ENCODE data around the gene ELANE.

ELANE gene

DNA sequence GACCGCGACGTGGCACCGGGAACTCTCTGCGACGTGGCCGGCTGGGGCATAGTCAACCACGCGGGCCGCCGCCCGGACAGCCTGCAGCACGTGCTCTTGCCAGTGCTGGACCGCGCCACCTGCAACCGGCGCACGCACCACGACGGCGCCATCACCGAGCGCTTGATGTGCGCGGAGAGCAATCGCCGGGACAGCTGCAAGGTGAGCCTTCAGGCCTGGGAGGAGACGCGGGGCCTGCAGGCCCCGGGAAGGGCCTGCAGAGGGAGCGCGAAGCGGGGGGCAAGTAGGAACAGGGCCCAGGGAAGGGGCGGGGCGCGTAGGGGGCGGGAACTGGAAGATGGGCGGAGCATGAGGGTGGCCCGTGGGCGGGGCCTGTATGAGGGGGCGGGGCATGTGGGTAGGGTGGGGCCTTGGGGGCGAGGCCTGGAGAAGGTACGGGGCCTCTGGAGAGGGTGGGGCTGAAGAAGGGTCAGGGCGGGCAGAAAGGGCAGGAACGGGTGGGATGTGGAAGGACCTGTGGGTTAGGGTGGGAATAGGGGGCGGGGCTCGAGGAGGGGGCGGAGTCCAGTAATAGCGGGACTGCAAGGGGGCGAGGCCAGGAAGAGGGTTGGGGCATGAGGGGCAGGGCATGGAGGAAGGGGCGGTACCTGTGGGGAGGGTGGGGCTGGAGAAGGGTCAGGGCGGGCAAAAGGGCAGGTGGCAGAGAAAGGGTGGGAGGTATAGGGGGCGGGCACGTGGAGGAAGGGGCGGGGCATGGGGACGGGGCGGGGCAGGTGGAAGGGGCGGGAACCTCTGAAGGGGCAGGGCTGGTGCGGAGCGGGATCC, 9.9 kb downstream of the ELANE start:
- peak; percentile 48 to 75 (median 65) for DNase-seq (ENCODE audit: low read depth in 2 of 3, low spot score in 1 of 3)

DNA sequence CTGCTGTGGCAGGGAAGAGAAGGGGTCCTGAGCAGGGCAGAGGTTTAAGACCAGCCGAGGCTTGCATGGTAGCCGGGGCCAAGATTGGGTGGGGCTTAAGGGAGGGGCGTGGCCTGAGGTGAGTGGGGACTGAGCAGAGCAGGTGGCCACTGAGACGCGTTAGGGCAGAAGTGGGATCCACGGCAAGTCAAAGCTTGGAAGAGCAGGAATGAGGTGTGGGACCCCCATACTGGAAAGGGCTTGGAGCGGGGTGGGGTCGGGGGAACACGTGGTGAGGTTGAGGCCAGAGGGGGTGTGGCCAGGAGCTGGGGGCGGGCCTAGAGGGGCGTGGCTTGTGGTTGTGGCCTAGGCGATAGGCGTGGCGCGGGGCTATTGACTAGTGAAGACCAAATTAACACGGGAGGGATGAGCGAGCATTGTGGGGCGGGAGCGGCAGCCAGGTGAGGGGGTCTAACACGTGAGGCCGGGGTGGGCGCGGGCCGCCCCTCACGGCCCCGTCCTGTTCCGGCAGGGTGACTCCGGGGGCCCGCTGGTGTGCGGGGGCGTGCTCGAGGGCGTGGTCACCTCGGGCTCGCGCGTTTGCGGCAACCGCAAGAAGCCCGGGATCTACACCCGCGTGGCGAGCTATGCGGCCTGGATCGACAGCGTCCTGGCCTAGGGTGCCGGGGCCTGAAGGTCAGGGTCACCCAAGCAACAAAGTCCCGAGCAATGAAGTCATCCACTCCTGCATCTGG, 10.6 kb downstream of the ELANE start:
- DNase-seq (ENCODE audit: low read depth in 2 of 3, low spot score in 1 of 3), result peak; percentile 69 to 85 (median 74)

DNA sequence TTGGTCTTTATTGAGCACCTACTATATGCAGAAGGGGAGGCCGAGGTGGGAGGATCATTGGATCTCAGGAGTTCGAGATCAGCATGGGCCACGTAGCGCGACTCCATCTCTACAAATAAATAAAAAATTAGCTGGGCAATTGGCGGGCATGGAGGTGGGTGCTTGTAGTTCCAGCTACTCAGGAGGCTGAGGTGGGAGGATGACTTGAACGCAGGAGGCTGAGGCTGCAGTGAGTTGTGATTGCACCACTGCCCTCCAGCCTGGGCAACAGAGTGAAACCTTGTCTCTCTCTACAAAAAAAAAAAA, 11.2 kb downstream of the ELANE start:
- no peak for DNase-seq (ENCODE audit: low read depth in 2 of 3, low spot score in 1 of 3)

DNA sequence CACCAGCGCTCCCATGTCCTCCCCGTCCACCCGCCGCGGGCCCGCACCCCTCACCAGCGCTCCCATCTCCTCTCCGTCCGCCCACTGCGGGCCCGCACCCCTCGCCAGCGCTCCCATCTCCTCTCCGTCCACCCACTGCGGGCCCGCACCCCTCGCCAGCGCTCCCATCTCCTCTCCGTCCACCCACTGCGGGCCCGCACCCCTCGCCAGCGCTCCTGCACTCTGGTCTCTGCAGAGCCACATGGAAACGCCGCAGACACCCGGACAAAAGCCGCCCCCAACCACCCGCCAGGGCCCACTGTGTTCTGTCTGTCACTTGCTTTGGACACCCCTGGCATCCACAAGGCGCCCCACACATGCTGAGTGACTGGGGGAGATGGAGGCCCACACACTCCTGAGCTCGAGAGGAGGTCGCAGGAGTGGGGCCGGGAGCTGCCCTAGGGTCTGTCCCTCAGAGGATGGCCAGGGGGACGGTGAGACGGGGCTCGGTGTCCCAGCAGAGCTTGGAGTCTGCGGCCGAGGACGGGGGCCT, 14.7 kb downstream of the ELANE start:
- DNase-seq (ENCODE audit: low read depth in 2 of 3, low spot score in 1 of 3), result no peak

DNA sequence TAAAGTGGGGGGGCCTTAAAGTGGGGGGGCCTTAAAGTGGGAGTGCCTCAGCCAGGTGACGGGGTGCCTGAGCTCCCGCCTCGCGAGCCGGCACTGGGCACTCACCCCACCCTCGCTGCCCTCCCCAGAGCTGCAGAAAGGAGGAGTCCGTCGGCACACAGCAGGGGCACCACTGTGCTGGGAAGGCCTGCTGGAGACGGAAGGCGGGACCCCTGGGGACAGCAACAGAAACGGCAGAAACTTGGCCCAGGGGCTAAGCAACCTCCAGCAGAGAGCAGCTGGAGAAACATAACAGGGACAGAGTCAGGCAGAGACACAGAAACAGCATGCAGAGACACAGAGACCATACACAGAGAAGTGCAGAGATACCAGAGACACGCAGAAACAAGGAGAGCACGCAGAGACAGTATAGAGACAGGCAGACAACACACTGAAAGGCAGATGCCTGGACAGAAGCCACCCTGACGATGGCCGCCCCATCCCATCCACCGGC, 15.2 kb downstream of the ELANE start:
- DNase-seq (ENCODE audit: low read depth in 2 of 3, low spot score in 1 of 3), result no peak

DNA sequence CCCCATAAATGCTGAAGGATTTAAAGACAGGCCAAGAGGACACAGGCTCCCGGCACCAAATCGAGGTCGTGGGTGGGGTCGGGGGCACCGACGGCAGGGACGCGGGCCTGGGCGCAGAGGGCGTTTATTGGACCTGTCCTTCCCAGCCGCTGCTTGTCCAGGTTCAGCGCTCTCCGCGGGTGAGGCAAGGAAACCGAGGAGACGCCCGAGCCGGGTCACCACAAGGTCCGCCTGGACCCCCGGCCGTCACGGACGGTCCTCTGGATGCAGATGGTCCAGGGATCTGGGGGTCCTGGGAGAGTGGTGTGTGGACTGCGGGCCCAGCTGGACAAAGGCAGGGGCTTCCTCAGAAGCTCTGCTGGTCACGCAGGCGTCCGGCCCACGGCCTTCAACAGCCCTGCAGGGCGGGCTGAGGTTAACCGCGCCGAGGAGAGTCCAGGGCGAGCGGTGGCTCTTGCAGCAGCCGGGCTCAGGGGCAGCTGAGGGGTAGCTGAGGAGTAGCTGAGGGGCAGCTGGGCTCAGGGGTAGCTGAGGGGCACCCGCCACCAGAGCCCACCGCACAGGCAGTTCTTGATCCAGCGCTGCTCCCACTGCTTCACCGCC, 15.9 kb downstream of the ELANE start:
- no peak for DNase-seq (ENCODE audit: low read depth in 2 of 3, low spot score in 1 of 3)

DNA sequence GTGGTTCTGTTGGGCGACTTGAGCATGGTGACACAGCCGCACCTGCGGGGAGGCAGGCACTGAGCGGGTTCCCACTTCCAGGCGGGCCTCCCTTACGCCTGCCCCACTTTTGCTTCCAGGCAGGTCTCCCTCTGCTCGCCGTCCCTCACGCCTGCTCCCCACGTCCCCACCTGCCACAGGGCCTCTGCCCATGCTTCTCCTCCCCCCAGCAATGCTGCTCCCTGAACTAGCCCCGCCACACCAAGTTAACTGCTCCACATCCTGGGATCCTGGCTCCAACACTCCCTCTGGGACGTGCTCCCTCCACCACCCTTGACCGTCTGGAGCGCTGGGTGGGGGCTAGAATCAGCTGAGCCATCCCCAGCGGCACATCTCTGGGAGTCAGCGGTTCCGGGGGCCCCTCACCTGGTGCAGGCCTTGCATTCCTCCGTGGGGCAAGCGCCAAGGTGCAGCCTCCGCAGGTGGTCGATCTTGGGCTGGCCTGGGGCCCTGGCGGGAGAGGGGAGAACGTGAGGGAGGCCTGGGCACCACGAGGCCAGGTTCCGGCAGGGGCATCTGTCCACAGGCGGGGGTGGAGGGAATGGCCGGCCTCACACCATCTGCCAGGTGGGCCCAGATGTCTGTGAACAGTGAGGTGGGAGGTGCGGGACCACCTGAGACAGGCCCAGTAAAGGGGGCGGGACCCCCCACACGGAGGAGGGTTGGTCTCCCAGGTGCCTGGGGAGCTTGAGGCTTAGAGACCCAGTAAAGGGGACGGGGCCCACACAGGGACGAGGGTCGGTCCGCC, 16.5 kb downstream of the ELANE start:
- no peak for DNase-seq (ENCODE audit: low read depth in 2 of 3, low spot score in 1 of 3)

DNA sequence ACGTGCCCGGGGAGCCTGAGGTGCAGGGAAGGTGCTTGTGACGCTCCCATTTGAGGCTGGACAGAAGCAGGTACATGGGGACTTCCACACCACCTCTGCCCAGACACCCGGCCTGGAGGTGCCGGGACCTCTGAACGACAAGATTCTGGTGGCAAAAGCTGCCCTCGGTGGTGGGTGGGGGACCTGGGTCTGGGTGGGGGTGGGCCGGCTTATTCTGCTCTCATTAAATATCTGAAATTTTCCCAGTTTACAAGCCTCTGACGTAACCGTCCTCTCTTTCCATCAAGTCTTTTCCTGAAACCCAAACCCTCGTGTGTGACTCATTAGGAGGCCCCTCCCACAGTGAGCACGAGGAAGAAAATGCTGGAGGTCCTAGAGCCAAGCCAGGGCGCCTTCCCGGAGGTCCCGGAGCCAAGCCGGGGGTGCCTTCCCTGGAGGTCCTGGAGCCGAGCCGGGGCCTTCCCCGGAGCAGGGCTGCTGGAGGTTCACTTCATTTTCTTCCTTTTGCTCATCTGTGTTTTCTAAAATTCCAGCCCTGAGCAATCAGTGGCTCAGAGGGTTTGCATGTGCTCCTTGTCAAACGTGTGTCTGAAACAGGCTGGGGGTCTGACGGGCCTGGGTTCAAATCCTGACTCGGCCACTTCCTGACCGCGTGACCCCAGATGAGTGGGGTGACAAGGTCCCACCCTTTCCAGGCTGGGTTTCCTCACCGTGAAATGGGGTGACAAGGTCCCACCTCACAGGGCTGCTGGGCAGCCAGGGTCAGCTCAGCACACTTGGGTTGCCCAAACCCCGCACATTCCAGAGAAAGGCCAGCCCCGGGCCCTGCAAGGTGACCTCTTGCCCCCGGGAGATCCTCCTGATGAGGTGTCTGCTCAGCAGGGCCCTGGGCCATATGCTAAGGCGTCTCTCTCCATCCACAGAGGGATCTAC, 17.4 kb downstream of the ELANE start:
- no peak for DNase-seq (ENCODE audit: low read depth in 2 of 3, low spot score in 1 of 3)

DNA sequence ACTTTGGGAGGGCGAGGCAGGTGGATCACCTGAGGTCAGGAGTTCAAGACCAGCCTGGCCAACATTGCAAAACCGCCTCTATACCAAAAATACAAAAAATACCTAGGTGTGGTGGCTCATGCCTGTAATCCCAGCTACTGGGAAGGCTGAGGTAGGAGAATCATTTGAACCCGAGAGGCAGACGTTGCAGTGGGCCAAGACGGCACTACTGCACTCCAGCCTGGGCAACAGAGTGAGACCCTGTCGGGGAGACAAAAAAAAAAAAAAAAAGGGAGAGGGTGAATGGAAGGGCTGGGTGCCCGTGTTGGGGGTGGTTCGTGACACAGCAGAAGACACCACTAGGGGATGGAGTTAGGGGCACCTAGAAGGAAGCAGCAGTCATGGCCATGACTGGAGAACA, 18.2 kb downstream of the ELANE start:
- no peak for DNase-seq (ENCODE audit: low read depth in 2 of 3, low spot score in 1 of 3)

DNA sequence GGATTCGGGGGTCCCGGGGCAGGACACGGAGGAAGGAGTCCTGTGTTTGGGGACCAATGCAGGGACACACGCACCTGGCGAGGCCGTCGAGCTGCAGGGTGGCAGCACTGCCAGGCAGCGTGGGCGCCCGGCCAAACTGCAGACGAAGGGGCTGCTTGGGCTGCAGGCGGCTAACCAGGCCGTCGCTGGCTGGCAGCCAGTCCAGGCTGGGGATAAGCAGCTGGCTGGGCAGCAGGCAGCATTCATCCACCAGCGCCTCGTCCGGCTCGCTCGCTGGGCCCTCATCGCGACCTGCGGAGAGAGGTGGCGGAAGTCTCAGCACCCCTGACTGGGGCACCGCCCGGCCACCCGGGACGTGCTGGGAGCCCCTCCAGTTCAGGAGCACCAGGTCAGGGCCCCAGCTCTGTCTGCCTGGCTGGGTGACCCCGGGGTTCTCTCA, 18.9 kb downstream of the ELANE start:
- DNase-seq (ENCODE audit: low read depth in 2 of 3, low spot score in 1 of 3), result no peak

DNA sequence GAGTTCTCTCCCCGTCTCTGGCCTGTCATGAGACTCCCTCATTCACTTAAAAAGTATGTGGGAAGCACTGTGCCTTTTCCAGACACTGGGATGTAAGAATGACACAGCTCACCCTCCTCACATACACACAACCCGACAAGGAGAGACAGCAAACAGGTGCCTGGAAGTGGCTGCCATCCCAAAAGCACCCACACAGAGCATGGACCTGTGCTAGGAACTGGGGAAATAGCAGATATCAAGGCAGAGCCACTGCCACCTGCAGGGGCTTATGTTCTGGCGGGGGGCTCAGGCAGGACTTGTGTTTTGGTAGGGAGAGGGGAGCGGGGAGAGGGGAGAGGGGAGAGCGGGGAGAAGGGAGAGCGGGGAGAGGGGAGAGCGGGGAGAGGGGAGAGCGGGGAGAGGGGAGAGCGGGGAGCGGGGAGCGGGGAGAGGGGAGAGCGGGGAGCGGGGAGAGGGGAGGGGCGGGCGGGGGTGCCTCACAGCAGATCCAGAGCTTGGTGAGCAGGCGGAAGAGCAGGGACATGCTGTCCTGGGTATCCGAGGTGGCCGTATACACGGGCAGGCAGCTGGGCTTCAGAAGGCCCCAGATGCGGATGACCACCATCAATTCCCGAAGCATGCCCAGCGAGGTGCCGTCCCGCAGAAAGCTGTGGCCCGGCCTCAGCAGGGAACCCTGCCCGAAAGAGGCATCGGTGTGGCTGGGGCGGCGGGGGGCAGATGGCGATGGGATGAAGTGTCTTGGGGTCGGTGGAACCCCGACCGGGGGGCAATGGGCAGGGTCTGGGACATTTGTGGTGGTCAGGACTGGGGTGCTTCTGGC, 19.6 kb downstream of the ELANE start:
- DNase-seq (ENCODE audit: low read depth in 2 of 3, low spot score in 1 of 3), result no peak

DNA sequence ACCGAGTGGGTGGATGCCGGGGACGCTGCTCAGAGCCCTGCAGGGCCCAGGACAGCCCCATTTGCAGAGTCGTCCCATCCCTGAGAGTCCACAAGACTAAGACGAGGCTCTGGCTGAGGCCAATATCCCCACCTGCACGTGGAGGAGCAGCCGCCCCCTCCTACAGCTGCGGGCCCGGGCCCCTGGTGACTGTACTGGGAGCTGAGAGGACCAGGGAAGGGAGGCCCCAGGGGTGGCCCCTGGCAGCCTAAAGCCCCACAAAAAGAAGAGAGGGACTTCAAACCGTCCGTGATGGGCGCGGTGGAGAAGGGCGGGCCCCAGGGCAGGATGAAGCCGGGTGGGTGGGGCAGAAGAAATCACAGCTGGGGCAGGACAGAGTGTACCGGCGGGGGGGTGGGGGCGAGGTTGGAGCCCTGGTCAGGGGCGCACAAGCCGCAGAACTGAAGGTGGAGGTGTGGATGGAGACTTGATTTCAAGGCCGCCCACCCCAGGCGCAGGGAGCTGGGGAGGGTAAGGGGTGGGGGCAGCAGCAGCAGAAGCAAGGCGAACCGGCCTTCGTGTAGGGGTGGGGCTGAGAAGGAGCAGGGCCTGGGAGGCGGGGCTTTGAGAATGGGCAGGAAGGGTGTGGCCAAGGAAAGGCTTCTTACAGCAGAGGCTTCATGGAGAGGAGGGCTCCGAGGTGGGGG, 20.3 kb downstream of the ELANE start:
- peak; percentile 72 to 77 (median 76) for DNase-seq (ENCODE audit: low read depth in 2 of 3, low spot score in 1 of 3)

DNA sequence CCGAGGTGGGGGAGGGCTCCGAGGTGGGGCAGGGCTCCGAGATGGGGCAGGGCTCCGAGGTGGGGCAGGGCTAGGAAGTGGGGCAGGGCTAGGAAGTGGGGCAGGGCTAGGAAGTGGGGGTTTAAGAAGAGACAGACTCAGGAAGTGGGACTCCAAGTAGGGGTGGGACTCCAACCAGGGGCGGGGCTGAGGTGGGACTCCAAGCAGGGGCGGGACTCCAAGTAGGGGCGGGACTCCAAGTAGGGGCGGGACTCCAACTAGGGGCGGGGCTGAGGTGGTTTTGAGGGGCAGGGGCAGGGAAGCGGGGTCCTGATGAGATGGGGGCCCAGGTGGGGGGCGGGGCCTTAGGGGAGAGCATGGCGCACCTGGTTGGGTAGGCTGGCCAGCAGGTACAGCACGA, 21.0 kb downstream of the ELANE start:
- peak; percentile 54 to 57 (median 56) for DNase-seq (ENCODE audit: low read depth in 2 of 3, low spot score in 1 of 3)

DNA sequence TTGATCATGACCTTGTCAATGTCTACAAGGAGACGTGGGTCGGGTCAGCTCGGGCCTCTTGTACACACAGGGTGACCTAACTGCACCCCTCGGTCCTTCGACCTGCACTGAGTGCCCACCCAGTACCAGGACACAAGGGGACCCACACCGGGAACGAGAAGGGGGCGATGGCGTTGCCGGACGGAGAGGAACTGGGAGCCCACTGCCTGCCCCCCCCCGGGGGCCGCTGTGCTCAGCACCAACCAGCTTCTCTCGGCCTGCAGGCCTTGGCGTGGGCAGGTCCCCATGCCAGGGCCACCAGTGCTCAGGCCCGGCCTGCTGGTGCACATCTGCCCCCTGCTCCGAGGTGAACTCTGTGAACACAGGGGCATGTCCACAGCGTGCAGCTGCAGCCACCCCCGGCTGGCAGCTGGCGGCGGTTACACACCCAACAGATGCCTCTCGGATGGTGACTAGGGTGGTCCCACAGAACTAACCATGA, 21.5 kb downstream of the ELANE start:
- DNase-seq (ENCODE audit: low read depth in 2 of 3, low spot score in 1 of 3), result no peak

DNA sequence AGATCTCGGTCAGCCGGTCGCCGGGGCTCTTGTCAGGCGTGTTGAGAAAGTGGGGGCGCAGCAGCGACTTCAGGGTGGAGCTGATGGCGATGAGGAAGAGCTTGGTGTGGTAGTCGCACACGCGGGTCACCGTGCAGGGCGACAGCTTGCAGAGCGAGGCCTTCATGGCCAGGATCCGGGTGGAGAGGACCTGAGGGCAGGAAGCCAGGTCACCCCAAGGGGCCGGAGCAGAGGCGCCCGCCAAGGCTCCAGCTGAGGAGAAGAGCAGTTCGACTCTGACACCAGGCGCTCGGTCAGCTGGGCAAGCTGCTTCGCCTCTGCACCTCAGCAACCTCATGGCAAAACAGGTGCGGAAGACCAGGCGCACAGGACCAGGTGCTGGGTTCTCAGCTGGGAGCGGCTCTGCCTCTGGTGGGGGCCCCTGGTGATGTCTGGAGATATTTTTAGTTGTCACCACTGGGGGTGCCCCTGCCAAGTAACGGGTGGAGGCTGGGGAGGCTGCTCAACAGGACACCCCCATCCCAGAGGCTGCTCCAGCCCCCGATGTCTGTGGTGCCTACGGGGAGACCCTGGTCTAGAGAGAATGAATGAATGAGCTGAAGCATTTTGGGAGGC, 23.3 kb downstream of the ELANE start:
- DNase-seq (ENCODE audit: low read depth in 2 of 3, low spot score in 1 of 3), result no peak

DNA sequence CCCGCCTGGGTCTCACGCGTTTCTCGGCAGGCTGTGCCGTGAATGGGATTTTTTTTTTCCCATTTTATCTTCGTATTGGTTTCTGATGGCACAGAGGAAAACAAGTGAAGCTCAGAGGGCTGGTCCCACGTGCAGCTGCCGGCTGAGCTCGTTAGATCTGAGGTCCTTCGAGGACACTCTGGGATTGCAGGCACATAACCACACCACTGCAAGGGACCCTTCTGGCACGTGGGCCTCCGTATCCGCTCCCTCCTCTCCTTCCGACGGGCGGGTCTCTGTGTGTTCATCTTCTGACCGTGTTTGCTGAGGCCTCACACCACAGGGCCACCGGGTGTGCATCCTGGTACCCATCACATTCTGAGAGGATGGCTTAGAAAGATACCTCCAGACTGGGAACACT, 24.0 kb downstream of the ELANE start:
- DNase-seq (ENCODE audit: low read depth in 2 of 3, low spot score in 1 of 3), result no peak

DNA sequence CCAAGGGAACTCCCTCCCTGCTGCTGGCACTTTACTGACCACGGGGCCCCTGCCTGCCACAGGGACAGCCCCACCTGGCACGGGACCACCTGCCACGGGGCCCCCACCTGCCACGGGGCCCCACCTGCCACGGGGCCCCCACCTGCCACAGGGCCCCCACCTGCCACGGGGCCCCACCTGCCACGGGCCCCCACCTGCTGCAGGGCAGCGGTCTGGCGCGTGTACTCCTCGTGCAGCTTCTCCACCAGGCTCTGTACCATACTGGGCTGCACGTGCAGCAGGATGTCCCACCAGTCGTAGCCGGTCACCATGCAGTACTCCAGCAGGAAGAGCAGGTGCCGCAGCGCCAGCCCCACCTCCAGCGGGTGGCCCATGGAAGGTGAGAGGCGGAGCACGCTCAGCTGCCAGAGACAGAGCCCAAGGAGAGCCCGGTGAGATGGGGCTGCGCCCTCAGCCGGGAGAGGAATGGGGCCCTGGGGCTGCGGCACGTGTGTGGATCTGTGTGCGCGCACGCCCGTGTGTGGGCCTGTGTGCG, 24.7 kb downstream of the ELANE start:
- no peak for DNase-seq (ENCODE audit: low read depth in 2 of 3, low spot score in 1 of 3)

Measured in stimulated activated CD4-positive, alpha-beta T cell treated with anti-CD3 and anti-CD28 coated beads, Interleukin-12 subunit alpha, Interleukin-12 subunit beta, amount 100 ng/mL, for 48 hours (primary cell).